Lower lobe of right lung (tissue), 2 donors: Measurements from ENCODE around the gene PCDHGA4. TPM values are rescaled to one million over a fixed set of nuclear protein-coding genes. Genes with fewer than 3 reads are reported as not detected.
"Not testable (repeated sequence)": the region's sequence is repeated elsewhere in the genome, so short reads cannot be mapped to it uniquely, and the experiment has no call there.

Experiments
- ATAC-seq, 2 donors: fragments of 200-7000 bp; cut with Tn5 transposase; one replicate each; pipeline ENCODE4 v1.9.1; 2020 to 2022; ENCODE audit warnings: mild to moderate bottlenecking in 2 of 2, moderate library complexity in 2 of 2
- DNase-seq: peaks from one replicate; pipeline ENCODE4 v3.0.0-alpha.2; 2020
- H3K27ac ChIP-seq: fragments of 200-600 bp; one replicate; pipeline ENCODE4 v1.8.0; 2022
- H3K27me3 ChIP-seq: fragments of 200-600 bp; one replicate; pipeline ENCODE4 v1.8.0; 2022; ENCODE audit warnings: low read depth
- H3K36me3 ChIP-seq: fragments of 200-600 bp; one replicate; pipeline ENCODE4 v1.8.0; 2022; ENCODE audit warnings: mild to moderate bottlenecking
- H3K4me1 ChIP-seq: fragments of 200-600 bp; one replicate; pipeline ENCODE4 v1.8.0; 2022
- H3K4me3 ChIP-seq: fragments of 200-600 bp; one replicate; pipeline ENCODE4 v1.8.0; 2022; ENCODE audit warnings: mild to moderate bottlenecking
- H3K9me3 ChIP-seq: fragments of 200-600 bp; one replicate; pipeline ENCODE4 v1.8.0; 2022
- intact Hi-C: fragments of 100-400 bp; cut with DNase I; formaldehyde crosslinking; loops from one replicate; pipeline ENCODE4 v1.11.0; 2022
- total RNA-seq: library from RNA; stranded (reverse); fragmentation: NEBNext Ultra II Directional; extraction: Animal tissue kit (Norgen Biotek cat#: 25700); gene quantifications from one replicate; pipeline ENCODE4 v1.2.1, GENCODE V29; 2021
- TF ChIP-seq, protein P1 (sequence below): fragments of 200-600 bp; IDR thresholded peaks from one replicate; pipeline ENCODE4 v1.8.0; 2022; ENCODE audit warnings: antibody characterized with exemption, mild to moderate bottlenecking
- donor health status: DM: no; HTN: yes; CAD: no; lungs with severe emphysema.

PCDHGA4 gene
- total RNA-seq, 1 donor from 2014 or later, result 3.1 TPM

GRCh38 chr5:141397756-141398551, 43.1 kb downstream of the PCDHGA4 start, which contains the start of gene PCDHGB5:
Gene PCDHGB5, plus strand, starts transcription at chr5:141397947. Its CDS starts 181 bp downstream, at chr5:141398128.
- H3K27ac ChIP-seq, H3K36me3 ChIP-seq, intact Hi-C loops, H3K4me1 ChIP-seq, DNase-seq: not testable (repeated sequence)
- TF ChIP-seq, protein P1, sequence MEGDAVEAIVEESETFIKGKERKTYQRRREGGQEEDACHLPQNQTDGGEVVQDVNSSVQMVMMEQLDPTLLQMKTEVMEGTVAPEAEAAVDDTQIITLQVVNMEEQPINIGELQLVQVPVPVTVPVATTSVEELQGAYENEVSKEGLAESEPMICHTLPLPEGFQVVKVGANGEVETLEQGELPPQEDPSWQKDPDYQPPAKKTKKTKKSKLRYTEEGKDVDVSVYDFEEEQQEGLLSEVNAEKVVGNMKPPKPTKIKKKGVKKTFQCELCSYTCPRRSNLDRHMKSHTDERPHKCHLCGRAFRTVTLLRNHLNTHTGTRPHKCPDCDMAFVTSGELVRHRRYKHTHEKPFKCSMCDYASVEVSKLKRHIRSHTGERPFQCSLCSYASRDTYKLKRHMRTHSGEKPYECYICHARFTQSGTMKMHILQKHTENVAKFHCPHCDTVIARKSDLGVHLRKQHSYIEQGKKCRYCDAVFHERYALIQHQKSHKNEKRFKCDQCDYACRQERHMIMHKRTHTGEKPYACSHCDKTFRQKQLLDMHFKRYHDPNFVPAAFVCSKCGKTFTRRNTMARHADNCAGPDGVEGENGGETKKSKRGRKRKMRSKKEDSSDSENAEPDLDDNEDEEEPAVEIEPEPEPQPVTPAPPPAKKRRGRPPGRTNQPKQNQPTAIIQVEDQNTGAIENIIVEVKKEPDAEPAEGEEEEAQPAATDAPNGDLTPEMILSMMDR, result peak; percentile 60
- H3K9me3 ChIP-seq, result peaks cover 68% of the 10 kb centered on the region
- peaks cover 47% of the 10 kb centered on the region for H3K27me3 ChIP-seq
- H3K4me3 ChIP-seq, result peak within 1 kb of the TSS; percentile 39
- ATAC-seq, result peak; percentile 93 to 98

- H3K4me3 ChIP-seq, result no peak overlapping the region
- peaks cover 45% of the 10 kb centered on the region for H3K27me3 ChIP-seq
- H3K9me3 ChIP-seq, result peaks cover 68% of the 10 kb centered on the region
- no peaks in the 10 kb centered on the region for H3K4me1 ChIP-seq
- H3K27ac ChIP-seq, result no peak overlapping the region
- TF ChIP-seq, protein P1, result no peak
- no peak for DNase-seq
- no peaks in the 10 kb centered on the region for H3K36me3 ChIP-seq
- intact Hi-C loops, result no loop called here
- no peak for ATAC-seq
These were observed 43.8 kb downstream of the PCDHGA4 start for GRCh38 chr5:141398608-141399007.

- Histone ChIP-seq H3K4me1 (no peaks in the 10 kb centered on the region), H3K27ac (no peak overlapping the region), H3K36me3 (no peaks in the 10 kb centered on the region), H3K27me3 (peaks cover 40% of the 10 kb centered on the region), H3K4me3 (no peak overlapping the region), H3K9me3 (peaks cover 63% of the 10 kb centered on the region)
- DNase-seq (no peak), ATAC-seq (no peak)
- intact Hi-C loops, result no loop called here
- TF ChIP-seq, protein P1, result no peak
These were observed 44.9 kb downstream of the PCDHGA4 start for GRCh38 chr5:141399555-141400258.

GRCh38 chr5:141402553-141403243, 47.9 kb downstream of the PCDHGA4 start, which contains the start of gene PCDHGA9:
Gene PCDHGA9, plus strand, starts transcription at chr5:141402778. Its CDS starts 175 bp downstream, at chr5:141402953.
- Histone ChIP-seq H3K27me3 (peaks cover 20% of the 10 kb centered on the region), H3K4me3 (peak within 1 kb of the TSS; percentile 32), H3K9me3 (peaks cover 49% of the 10 kb centered on the region), H3K27ac (no peak within 1 kb of the TSS), H3K4me1 (no peaks in the 10 kb centered on the region), H3K36me3 (no peaks in the 10 kb centered on the region)
- intact Hi-C loops, result no loop called here
- TF ChIP-seq, protein P1, result peak; percentile 33
- DNase-seq (no peak), ATAC-seq (peak in 1 of 2 donors; percentile 47)

- H3K27ac ChIP-seq, result no peak overlapping the region
- DNase-seq, result no peak
- no peaks in the 10 kb centered on the region for H3K36me3 ChIP-seq
- H3K4me1 ChIP-seq, result no peaks in the 10 kb centered on the region
- ATAC-seq, result no peak
- intact Hi-C loops, result no loop called here
- H3K27me3 ChIP-seq, result peaks cover 20% of the 10 kb centered on the region
- TF ChIP-seq, protein P1, result no peak
- H3K4me3 ChIP-seq, result peak overlapping the region; percentile 32
- H3K9me3 ChIP-seq, result peaks cover 54% of the 10 kb centered on the region
These were observed 48.6 kb downstream of the PCDHGA4 start for GRCh38 chr5:141403387-141403786.
